ENCODE results near the gene ZNF646. TPM values are rescaled to one million over a fixed set of nuclear protein-coding genes. Genes with fewer than 3 reads are reported as not detected.

The ZNF646 gene
- polyA plus RNA-seq, 3 donors = 0.46 to 6.5 (median 3.0) TPM

- Histone ChIP-seq H3K9me3 (replicated peaks in 1 of 2; ENCODE audit: control insufficient read depth in 1 of 2, insufficient read depth in 1 of 2, low read length in 2 of 2) (no peaks in the 10 kb centered on the region), H2AFZ (ENCODE audit: insufficient read depth, low read depth, low read length, poor library complexity, severe bottlenecking) (no peak overlapping the region), H3K4me3 (replicated peaks in 1 of 3; ENCODE audit: low read depth in 2 of 3, low read length in 3 of 3) (no peak overlapping the region), H3K36me3 (replicated peaks in 1 of 2; ENCODE audit: control insufficient read depth in 1 of 2, insufficient read depth in 2 of 2, low read length in 2 of 2) (peaks cover 48 to 88% of the 10 kb centered on the region in 2 donors), H4K20me1 (ENCODE audit: insufficient read depth, low read length) (peaks cover 61% of the 10 kb centered on the region), H3K9ac (ENCODE audit: insufficient read depth, low read length, poor library complexity, severe bottlenecking) (no peak overlapping the region), H3K4me1 (ENCODE audit: control insufficient read depth in 1 of 2, insufficient read depth in 2 of 2, low read length in 2 of 2) (peaks cover 6 to 16% of the 10 kb centered on the region in 2 donors), H3K27ac (ENCODE audit: low read depth in 1 of 2, low read length in 2 of 2) (no peak overlapping the region), H3K79me2 (ENCODE audit: insufficient read depth, low read length) (peaks cover 34% of the 10 kb centered on the region), H3K27me3 (ENCODE audit: control insufficient read depth in 2 of 2, insufficient read depth in 2 of 2, low read length in 2 of 2) (no peaks in the 10 kb centered on the region), H3K4me2 (replicated peaks; ENCODE audit: extremely low read depth, low read length, poor library complexity, severe bottlenecking) (no peak overlapping the region)
- no peak for DNase-seq
- H3K4me3 Mint-ChIP-seq = no peak overlapping the region
- no peaks in the 10 kb centered on the region for H3K9me3 Mint-ChIP-seq
- TF ChIP-seq CTCF (IDR thresholded peaks at IDR 0.05) = no peak
- H3K27me3 Mint-ChIP-seq (ENCODE audit: low read depth in 3 of 3) = peaks cover 0 to 3% (median 3%) of the 10 kb centered on the region in 3 donors
- peaks cover 18% of the 10 kb centered on the region for H3K4me1 Mint-ChIP-seq
- intact Hi-C loops (cut with micrococcal nuclease) = no loop called here
- 95% methylated on average over 13 of the region's 13 CpGs for WGBS (ENCODE audit: insufficient coverage)
- peaks cover 38 to 64% of the 10 kb centered on the region in 2 donors for H3K36me3 Mint-ChIP-seq
- peak overlapping the region in 1 of 7 donors; percentile 23 for H3K27ac Mint-ChIP-seq
Measured at GRCh38 chr16:31083981-31084380, 9.8 kb downstream of the ZNF646 start.

- Histone ChIP-seq H3K4me3 (replicated peaks in 1 of 3; ENCODE audit: low read depth in 2 of 3, low read length in 3 of 3) (no peak overlapping the region), H3K36me3 (replicated peaks in 1 of 2; ENCODE audit: control insufficient read depth in 1 of 2, insufficient read depth in 2 of 2, low read length in 2 of 2) (peaks cover 41 to 85% of the 10 kb centered on the region in 2 donors), H2AFZ (ENCODE audit: insufficient read depth, low read depth, low read length, poor library complexity, severe bottlenecking) (no peak overlapping the region), H3K27me3 (ENCODE audit: control insufficient read depth in 2 of 2, insufficient read depth in 2 of 2, low read length in 2 of 2) (no peaks in the 10 kb centered on the region), H3K4me1 (ENCODE audit: control insufficient read depth in 1 of 2, insufficient read depth in 2 of 2, low read length in 2 of 2) (peaks cover 0 to 10% of the 10 kb centered on the region in 2 donors), H4K20me1 (ENCODE audit: insufficient read depth, low read length) (peaks cover 53% of the 10 kb centered on the region), H3K4me2 (replicated peaks; ENCODE audit: extremely low read depth, low read length, poor library complexity, severe bottlenecking) (no peak overlapping the region), H3K27ac (ENCODE audit: low read depth in 1 of 2, low read length in 2 of 2) (no peak overlapping the region), H3K9me3 (replicated peaks in 1 of 2; ENCODE audit: control insufficient read depth in 1 of 2, insufficient read depth in 1 of 2, low read length in 2 of 2) (no peaks in the 10 kb centered on the region), H3K9ac (ENCODE audit: insufficient read depth, low read length, poor library complexity, severe bottlenecking) (no peak overlapping the region), H3K79me2 (ENCODE audit: insufficient read depth, low read length) (peaks cover 27% of the 10 kb centered on the region)
- DNase-seq = no peak
- H3K27ac Mint-ChIP-seq = no peak overlapping the region
- WGBS (ENCODE audit: insufficient coverage) = 95% methylated on average over 15 of the region's 16 CpGs
- H3K4me3 Mint-ChIP-seq = no peak overlapping the region
- H3K27me3 Mint-ChIP-seq (ENCODE audit: low read depth in 3 of 3) = peaks cover 0 to 3% (median 3%) of the 10 kb centered on the region in 3 donors
- peaks cover 12% of the 10 kb centered on the region for H3K4me1 Mint-ChIP-seq
- no peak for TF ChIP-seq CTCF (IDR thresholded peaks at IDR 0.05)
- intact Hi-C loops (cut with micrococcal nuclease) = no loop called here
- H3K9me3 Mint-ChIP-seq = no peaks in the 10 kb centered on the region
- H3K36me3 Mint-ChIP-seq = peaks cover 37 to 64% of the 10 kb centered on the region in 2 donors
Measured at GRCh38 chr16:31084584-31085302, 10.5 kb downstream of the ZNF646 start.
